HUES6 (cell line): ENCODE data around the gene ZNF862.

Source experiments
- H3K27ac ChIP-seq: 2 replicates; pipeline ENCODE4 v1.7.0; 2013; ENCODE audit warnings: low read depth, mild to moderate bottlenecking, low read length, inconsistent platforms
- H3K27me3 ChIP-seq: 2 replicates; pipeline ENCODE4 v1.6.1; 2013; ENCODE audit warnings: low read length; ENCODE audit not compliant: control insufficient read depth, insufficient read depth
- H3K36me3 ChIP-seq: 2 replicates; pipeline ENCODE4 v1.6.1; 2013; ENCODE audit warnings: low read length; ENCODE audit not compliant: control insufficient read depth, insufficient read depth
- H3K4me1 ChIP-seq: 2 replicates; pipeline ENCODE4 v1.6.1; 2013; ENCODE audit warnings: low read length; ENCODE audit not compliant: control insufficient read depth, insufficient read depth
- H3K4me3 ChIP-seq: 2 replicates; pipeline ENCODE4 v1.5.1; 2013; ENCODE audit warnings: low read depth, low read length
- H3K9ac ChIP-seq: one replicate; pipeline ENCODE4 v1.6.1; 2013; ENCODE audit warnings: mild to moderate bottlenecking, low read length
- H3K9me3 ChIP-seq: 2 replicates; pipeline ENCODE4 v1.6.1; 2013; ENCODE audit warnings: low read depth, low read length; ENCODE audit not compliant: control insufficient read depth, insufficient read depth

The ZNF862 gene

GRCh38 chr7:149878523-149878921 lies 40.3 kb downstream of the ZNF862 start:
- Histone ChIP-seq H3K9me3 (no peaks in the 10 kb centered on the region), H3K9ac (no peak overlapping the region), H3K27ac (no peak overlapping the region), H3K4me1 (peaks cover 7% of the 10 kb centered on the region; the same call in 1 of the 2 replicates), H3K27me3 (peaks cover 21% of the 10 kb centered on the region), H3K4me3 (no peak overlapping the region), H3K36me3 (no peaks in the 10 kb centered on the region)

GRCh38 chr7:149879271-149879743 lies 41.1 kb downstream of the ZNF862 start:
- H3K27ac ChIP-seq: no peak overlapping the region
- no peak overlapping the region for H3K4me3 ChIP-seq
- H3K4me1 ChIP-seq: peaks cover 3% of the 10 kb centered on the region; the same call in 1 of the 2 replicates
- H3K27me3 ChIP-seq: peaks cover 16% of the 10 kb centered on the region
- H3K9me3 ChIP-seq: no peaks in the 10 kb centered on the region
- H3K9ac ChIP-seq: no peak overlapping the region
- H3K36me3 ChIP-seq: no peaks in the 10 kb centered on the region

GRCh38 chr7:149879766-149880637 lies 41.8 kb downstream of the ZNF862 start:
- Histone ChIP-seq H3K27ac (no peak overlapping the region), H3K27me3 (peaks cover 9% of the 10 kb centered on the region), H3K36me3 (no peaks in the 10 kb centered on the region), H3K4me1 (peaks cover 3% of the 10 kb centered on the region; the same call in 1 of the 2 replicates), H3K9ac (no peak overlapping the region), H3K9me3 (no peaks in the 10 kb centered on the region), H3K4me3 (no peak overlapping the region)

GRCh38 chr7:149880638-149881311 lies 42.6 kb downstream of the ZNF862 start:
- Histone ChIP-seq H3K4me3 (no peak overlapping the region), H3K27me3 (peaks cover under 1% of the 10 kb centered on the region), H3K36me3 (no peaks in the 10 kb centered on the region), H3K9ac (no peak overlapping the region), H3K4me1 (peaks cover 10% of the 10 kb centered on the region), H3K27ac (no peak overlapping the region), H3K9me3 (no peaks in the 10 kb centered on the region)

- H3K9me3 ChIP-seq: no peaks in the 10 kb centered on the region
- peaks cover 12% of the 10 kb centered on the region for H3K4me1 ChIP-seq
- H3K36me3 ChIP-seq: no peaks in the 10 kb centered on the region
- H3K27me3 ChIP-seq: no peaks in the 10 kb centered on the region
- no peak overlapping the region for H3K4me3 ChIP-seq
- no peak overlapping the region for H3K27ac ChIP-seq
- no peak overlapping the region for H3K9ac ChIP-seq
Observed at GRCh38 chr7:149881328-149882247, 43.4 kb downstream of the ZNF862 start.

- peaks cover 12% of the 10 kb centered on the region for H3K4me1 ChIP-seq
- no peaks in the 10 kb centered on the region for H3K36me3 ChIP-seq
Observed at GRCh38 chr7:149882248-149883047, 44.3 kb downstream of the ZNF862 start.

GRCh38 chr7:149883048-149883438 lies 44.9 kb downstream of the ZNF862 start:
- peaks cover 12% of the 10 kb centered on the region for H3K4me1 ChIP-seq
- no peak overlapping the region for H3K9ac ChIP-seq
- no peaks in the 10 kb centered on the region for H3K27me3 ChIP-seq
- H3K36me3 ChIP-seq: no peaks in the 10 kb centered on the region
- no peak overlapping the region for H3K27ac ChIP-seq
- no peaks in the 10 kb centered on the region for H3K9me3 ChIP-seq
- no peak overlapping the region for H3K4me3 ChIP-seq

More at GRCh38 chr7:149882248-149883047, 44.3 kb downstream of the ZNF862 start:
- H3K27ac ChIP-seq: no peak overlapping the region
- H3K27me3 ChIP-seq: no peaks in the 10 kb centered on the region
- H3K9me3 ChIP-seq: no peaks in the 10 kb centered on the region
- no peak overlapping the region for H3K9ac ChIP-seq
- H3K4me3 ChIP-seq: no peak overlapping the region

- Histone ChIP-seq H3K4me1 (peaks cover 12% of the 10 kb centered on the region), H3K27me3 (no peaks in the 10 kb centered on the region), H3K9ac (no peak overlapping the region), H3K36me3 (no peaks in the 10 kb centered on the region), H3K27ac (no peak overlapping the region), H3K4me3 (no peak overlapping the region), H3K9me3 (no peaks in the 10 kb centered on the region)
Observed at GRCh38 chr7:149883452-149883861, 45.3 kb downstream of the ZNF862 start.

GRCh38 chr7:149884016-149884415 lies 45.8 kb downstream of the ZNF862 start:
- Histone ChIP-seq H3K9me3 (no peaks in the 10 kb centered on the region), H3K27me3 (no peaks in the 10 kb centered on the region), H3K9ac (no peak overlapping the region), H3K36me3 (no peaks in the 10 kb centered on the region), H3K4me3 (no peak overlapping the region), H3K27ac (no peak overlapping the region), H3K4me1 (peaks cover 12% of the 10 kb centered on the region)

GRCh38 chr7:149884541-149884940 lies 46.4 kb downstream of the ZNF862 start:
- Histone ChIP-seq H3K36me3 (no peaks in the 10 kb centered on the region), H3K9ac (no peak overlapping the region), H3K27me3 (no peaks in the 10 kb centered on the region), H3K4me3 (no peak overlapping the region), H3K27ac (no peak overlapping the region), H3K9me3 (no peaks in the 10 kb centered on the region), H3K4me1 (peaks cover 12% of the 10 kb centered on the region)
